NCI-H446 (cell line): Measurements from ENCODE around the gene SPRY2.
"Not testable (repeated sequence)": the region's sequence is repeated elsewhere in the genome, so short reads cannot be mapped to it uniquely, and the experiment has no call there.

Source experiments
- DNase-seq, 2 experiments: peaks; one replicate each; lab custom pipeline; 2025; lab: John Stamatoyannopoulos, UW

The SPRY2 gene

GRCh38 chr13:80348750-80349149, 7.8 kb upstream of the SPRY2 start:
- DNase-seq = no peak

DNA sequence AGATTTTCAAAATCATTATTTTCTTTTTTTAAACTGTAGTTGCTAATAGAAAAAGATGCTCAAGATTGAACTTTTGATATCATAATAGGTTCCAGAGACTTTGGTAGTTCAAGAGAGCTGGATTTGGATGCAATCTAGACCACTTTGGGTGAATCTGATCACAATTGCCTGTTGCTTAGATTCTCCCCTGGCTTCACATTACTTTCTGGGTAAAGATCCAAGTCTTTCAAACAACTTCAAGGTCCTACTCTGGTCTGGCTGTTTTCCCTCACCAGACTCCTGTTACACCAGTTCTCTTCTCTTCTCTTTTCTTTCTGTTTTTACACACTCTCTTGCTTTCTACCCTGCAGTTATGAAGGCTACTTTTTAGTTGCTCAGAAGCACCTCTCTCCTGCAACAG, 7.4 kb upstream of the SPRY2 start:
- no peak for DNase-seq

DNA sequence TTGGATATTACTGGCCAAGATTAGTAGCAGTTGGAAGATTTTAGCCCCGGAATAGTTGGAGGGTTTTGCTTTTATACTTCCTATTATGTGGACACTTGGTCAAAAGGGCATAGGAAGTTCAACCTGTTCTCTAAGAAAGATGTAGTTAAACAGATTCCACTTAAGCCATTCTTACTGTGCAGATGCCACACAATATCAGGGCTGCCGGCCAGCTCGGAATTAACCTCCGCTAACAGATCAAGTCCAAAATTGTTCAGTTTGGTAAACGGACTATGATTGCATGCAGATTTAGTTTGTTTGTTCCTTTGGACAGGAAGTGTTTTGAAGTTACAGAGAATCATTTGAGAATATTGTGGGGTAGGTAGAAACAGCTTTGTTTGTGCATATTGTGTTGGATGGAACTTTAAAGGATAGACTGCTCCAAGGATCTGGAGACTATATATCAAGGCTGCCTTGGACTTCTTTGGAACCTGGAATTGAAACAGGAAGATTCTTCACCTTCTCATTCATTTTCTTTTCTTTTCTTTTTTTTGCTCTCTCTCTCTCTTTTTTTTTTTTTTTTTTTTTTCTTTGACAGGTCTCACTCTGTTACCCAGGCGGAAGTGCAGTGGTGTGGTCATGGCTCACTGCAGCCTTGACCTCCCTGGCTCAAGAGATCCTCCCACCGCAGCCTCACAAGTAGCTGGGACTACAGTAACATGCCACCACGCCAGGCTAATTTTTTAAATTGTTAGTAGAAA, 5.0 kb upstream of the SPRY2 start:
- DNase-seq = no peak

GRCh38 chr13:80344032-80344431, 3.1 kb upstream of the SPRY2 start:
- DNase-seq = not testable (repeated sequence)

- peak in 1 of 2 experiments; percentile 31 for DNase-seq
Observed at GRCh38 chr13:80342471-80343371, 1.8 kb upstream of the SPRY2 start.

GRCh38 chr13:80341756-80342370, 937 bp upstream of the SPRY2 start:
- peak in 1 of 2 experiments; percentile 20 for DNase-seq

DNA sequence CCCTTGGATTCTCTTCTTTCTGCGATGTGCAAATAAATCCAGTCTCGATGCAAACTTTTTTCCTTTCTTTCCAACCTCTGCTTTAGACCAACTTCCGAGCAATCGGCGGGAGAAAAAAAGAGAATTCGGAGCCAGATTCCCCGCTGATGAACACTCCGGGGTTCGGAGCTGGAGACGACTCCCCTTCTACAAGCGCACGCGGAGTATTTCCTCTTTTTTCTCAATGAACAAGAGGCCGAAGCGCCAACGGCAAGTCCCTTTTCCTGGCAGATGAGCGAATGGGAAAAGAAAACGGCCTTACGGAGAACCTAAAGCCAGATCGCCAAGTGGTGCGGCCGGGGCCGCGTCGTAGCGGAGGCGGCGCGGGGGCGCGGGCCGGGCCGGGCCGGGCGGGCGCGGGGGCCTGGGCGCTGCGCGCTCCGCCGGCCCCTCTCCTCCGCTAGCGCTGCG, 250 bp downstream of the SPRY2 start:
- DNase-seq = no peak

- DNase-seq = no peak
Observed at GRCh38 chr13:80339912-80340650, 845 bp downstream of the SPRY2 start.

- DNase-seq = no peak
Observed at GRCh38 chr13:80339563-80339911, 1.4 kb downstream of the SPRY2 start.

- DNase-seq = no peak
Observed at GRCh38 chr13:80338781-80339562, 2.0 kb downstream of the SPRY2 start.

DNA sequence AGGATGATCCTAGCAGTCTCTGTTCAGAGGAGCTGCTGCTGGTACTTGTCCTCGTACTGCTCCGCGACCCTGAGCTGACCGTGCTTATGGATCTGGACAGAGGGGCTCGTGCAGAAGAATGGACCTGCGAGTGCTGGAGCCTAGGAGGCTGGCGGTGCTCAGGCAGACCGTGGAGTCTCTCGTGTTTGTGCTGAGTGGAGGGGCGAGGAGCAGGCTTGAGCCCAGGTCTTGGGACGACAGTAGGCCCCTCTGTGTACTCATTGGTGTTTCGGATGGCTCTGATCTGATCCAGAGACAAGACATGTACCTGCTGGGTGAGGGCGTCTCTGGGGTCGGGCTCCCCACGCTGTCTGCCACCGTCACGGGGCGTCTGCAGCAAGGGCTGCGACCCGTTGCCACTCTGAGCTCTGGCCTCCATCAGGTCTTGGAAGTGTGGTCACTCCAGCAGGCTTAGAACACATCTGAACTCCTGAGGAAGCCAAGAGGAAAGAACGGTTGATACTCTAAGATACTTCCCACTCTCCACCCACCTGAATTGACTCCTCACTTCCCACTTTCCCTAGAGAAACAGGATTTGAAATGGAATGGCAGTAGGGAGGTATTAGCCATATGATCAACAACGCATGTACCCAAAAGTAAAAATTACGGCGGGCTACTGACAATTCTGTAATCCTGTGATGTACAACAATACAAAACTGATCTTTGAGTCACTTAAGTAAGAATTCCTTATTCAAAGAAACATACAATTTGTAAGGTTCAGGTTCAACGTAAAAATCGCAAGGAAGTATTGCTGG, 3.4 kb downstream of the SPRY2 start:
- DNase-seq = no peak

GRCh38 chr13:80336776-80337287, 4.1 kb downstream of the SPRY2 start:
- DNase-seq = no peak

DNA sequence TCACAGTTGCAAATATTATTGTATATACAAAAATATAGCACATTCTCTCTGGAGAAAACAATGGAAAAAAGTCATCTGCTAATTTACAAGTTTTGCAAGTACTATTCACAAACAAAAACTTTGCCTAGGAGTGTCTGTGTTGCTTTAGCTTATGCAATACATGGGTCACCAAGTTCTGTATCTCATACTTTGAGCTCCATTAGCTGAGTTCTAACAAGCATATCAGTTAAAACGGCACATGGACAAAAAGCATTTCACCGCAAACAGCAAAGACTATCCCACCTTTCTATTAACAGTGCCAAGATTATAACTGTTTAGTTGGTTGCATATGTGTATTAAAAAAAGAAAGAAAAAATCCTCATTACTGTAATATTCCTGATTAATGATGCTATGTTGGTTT, 4.6 kb downstream of the SPRY2 start:
- no peak for DNase-seq

DNA sequence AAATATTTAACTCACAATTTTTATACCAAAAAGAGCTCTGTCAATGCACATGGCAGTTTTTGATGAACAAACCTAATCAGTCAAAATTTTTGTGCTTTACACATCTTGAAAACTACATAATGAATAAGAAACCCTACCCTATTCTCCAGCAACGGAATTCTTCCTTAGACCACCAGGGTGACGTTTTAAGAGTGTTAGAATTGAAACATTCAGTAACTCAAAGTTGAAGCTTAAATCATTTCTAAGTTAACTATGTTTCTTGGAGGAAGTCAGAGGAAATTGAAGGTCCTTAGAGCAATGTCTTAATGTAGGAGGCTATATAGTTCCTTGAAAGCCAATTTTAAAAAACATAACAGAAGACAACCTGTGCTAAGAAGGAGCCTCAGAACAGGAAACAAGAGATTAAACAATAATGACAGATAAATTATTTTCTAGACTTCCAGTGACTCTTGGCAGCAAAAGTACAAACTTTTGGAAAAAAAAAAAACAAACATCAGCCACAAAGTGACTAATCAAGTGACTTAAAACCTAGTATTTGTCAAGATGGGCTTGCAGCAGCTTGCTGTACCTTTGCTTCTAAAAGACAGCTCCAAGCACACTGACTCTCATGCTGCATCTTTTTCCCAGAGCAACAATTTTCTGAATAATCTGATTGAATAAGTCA, 6.2 kb downstream of the SPRY2 start:
- DNase-seq = no peak

DNA sequence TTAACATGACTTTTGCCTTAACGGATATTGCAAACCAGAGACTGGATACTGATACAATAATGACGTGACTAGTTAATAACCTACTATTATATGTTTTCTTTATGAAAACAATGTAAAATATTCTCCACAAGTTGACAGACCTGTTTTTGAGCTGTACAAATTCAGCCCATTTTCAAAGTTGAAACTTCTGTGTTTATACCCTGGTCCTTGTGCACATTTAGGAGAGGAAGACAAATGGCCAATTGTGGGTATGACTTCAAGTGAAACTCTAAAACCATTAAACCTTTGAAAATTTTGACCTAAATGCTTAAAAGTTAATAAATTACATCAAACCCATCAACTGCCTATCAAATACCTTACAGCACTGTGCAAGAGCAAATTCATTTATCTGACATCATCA, 8.9 kb downstream of the SPRY2 start:
- no peak for DNase-seq

- no peak for DNase-seq
Observed at GRCh38 chr13:80329250-80329649, 11.7 kb downstream of the SPRY2 start.

- DNase-seq = no peak
Observed at GRCh38 chr13:80319004-80319403, 21.9 kb downstream of the SPRY2 start.

- DNase-seq = no peak
Observed at GRCh38 chr13:80314711-80315653, 25.9 kb downstream of the SPRY2 start.
